GM23338 (cell line): ENCODE data around the gene UBALD2.

Experiments used
- JUNB ChIP-seq: IDR thresholded peaks from one replicate; pipeline ENCODE4 v1.6.1; 2016; ENCODE audit warnings: antibody characterized with exemption; ENCODE audit not compliant: unreplicated experiment
- POLR2AphosphoS5 ChIP-seq: IDR thresholded peaks from 2 replicates; pipeline ENCODE4 v1.6.1; 2016; ENCODE audit warnings: antibody characterized with exemption, low read depth

GRCh38 chr17:76235883-76236282, 29.3 kb upstream of the UBALD2 start:
- TF ChIP-seq POLR2AphosphoS5 (no peak), JUNB (no peak)
